BLaER1 treated with 17β-estradiol and CSF1 and Interleukin-3, amounts not matched to agents 10 nM and 100 nM (cell line): ENCODE measurements around the gene CDK10.

Experiments used
- H3K27ac ChIP-seq, 11 experiments: shearing (Covaris generic); formaldehyde crosslinking; 2 replicates each; pipeline ENCODE4 v1.8.1; 2022
- H3K27me3 ChIP-seq, 11 experiments: shearing (Covaris generic); formaldehyde crosslinking; 2 replicates each; pipeline ENCODE4 v1.8.1; 2022
- H3K36me3 ChIP-seq, 11 experiments: shearing (Covaris generic); formaldehyde crosslinking; 2 replicates each; pipeline ENCODE4 v1.8.1; 2022
- H3K4me1 ChIP-seq, 10 experiments: shearing (Covaris generic); formaldehyde crosslinking; 2 replicates each; pipeline ENCODE4 v1.8.1; 2022
- H3K4me2 ChIP-seq, 11 experiments: shearing (Covaris generic); formaldehyde crosslinking; 2 replicates each; pipeline ENCODE4 v1.8.1; 2022
- H3K4me3 ChIP-seq, 10 experiments: shearing (Covaris generic); formaldehyde crosslinking; 2 replicates each; pipeline ENCODE4 v1.8.1; 2022
- H3K9ac ChIP-seq, 11 experiments: shearing (Covaris generic); formaldehyde crosslinking; 2 replicates each; pipeline ENCODE4 v1.8.1; 2022
- H3K9me3 ChIP-seq, 11 experiments: shearing (Covaris generic); formaldehyde crosslinking; replicated peaks in 1 of 11; 2 replicates each; pipeline ENCODE4 v1.8.1; 2022
- H4K20me1 ChIP-seq, 11 experiments: shearing (Covaris generic); formaldehyde crosslinking; 2 replicates each; pipeline ENCODE4 v1.8.1; 2022
- Cebpa-rat ChIP-seq, 11 experiments: shearing (Covaris generic); IDR thresholded peaks; 2 replicates each; pipeline ENCODE4 v1.8.1; 2022

CDK10 gene, protein sequence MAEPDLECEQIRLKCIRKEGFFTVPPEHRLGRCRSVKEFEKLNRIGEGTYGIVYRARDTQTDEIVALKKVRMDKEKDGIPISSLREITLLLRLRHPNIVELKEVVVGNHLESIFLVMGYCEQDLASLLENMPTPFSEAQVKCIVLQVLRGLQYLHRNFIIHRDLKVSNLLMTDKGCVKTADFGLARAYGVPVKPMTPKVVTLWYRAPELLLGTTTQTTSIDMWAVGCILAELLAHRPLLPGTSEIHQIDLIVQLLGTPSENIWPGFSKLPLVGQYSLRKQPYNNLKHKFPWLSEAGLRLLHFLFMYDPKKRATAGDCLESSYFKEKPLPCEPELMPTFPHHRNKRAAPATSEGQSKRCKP

GRCh38 chr16:89686520-89687091 lies at the start of gene CDK10:
Gene CDK10 (plus strand): TSS chr16:89686689. CDS start chr16:89686711, 22 bp downstream.
- Histone ChIP-seq H3K4me3 (peak within 1 kb of the TSS; percentile 66 to 86 (median 80)), H3K9me3 (peaks cover 13 to 40% (median 34%) of the 10 kb centered on the region in 11 experiments), H3K27ac (peak within 1 kb of the TSS; percentile 55 to 96 (median 88); a peak in 20 of 22 replicates), H3K4me2 (peak within 1 kb of the TSS; percentile 85 to 99 (median 97)), H3K4me1 (peaks cover 13 to 33% (median 25%) of the 10 kb centered on the region in 10 experiments), H4K20me1 (peaks cover 0 to 41% (median 25%) of the 10 kb centered on the region in 11 experiments; a peak in 15 of 22 replicates), H3K27me3 (no peaks in the 10 kb centered on the region), H3K9ac (peak within 1 kb of the TSS; percentile 77 to 96 (median 88)), H3K36me3 (peaks cover 24 to 76% (median 65%) of the 10 kb centered on the region in 11 experiments)
- no peak for TF ChIP-seq Cebpa-rat (IDR thresholded peaks at IDR 0.05)

DNA sequence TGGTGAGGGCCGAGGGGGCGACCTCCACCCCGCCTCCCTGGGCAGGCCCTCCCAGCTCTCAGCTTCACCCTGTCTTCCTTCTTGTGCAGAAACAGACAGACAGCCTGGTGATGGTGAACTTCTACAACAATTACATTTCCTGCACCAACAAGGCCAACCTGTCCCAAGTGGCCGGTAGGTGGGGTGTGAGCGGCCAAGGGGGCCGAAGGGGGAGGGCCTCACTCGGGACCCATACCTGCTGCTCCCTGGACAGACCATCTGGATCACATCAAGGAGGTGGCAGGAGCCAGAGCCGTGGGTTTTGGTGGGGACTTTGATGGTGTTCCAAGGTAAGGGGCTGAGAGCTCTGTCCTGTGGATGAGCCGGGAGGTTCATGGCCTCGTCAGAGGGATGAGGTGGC lies 49.1 kb upstream of the CDK10 start:
- H3K4me3 ChIP-seq = no peak overlapping the region
- peaks cover 17 to 77% (median 64%) of the 10 kb centered on the region in 10 experiments for H3K4me1 ChIP-seq
- peak overlapping the region in 8 of 11 experiments; percentile 54 to 92 (median 85); a peak in 16 of 22 replicates for H3K4me2 ChIP-seq
- TF ChIP-seq Cebpa-rat (IDR thresholded peaks at IDR 0.05) = no peak
- H3K27ac ChIP-seq = no peak overlapping the region
- peaks cover 0 to 13% (median 0%) of the 10 kb centered on the region in 11 experiments; a peak in 7 of 22 replicates for H3K27me3 ChIP-seq
- H3K36me3 ChIP-seq = no peaks in the 10 kb centered on the region; a peak in 2 of 22 replicates
- peaks cover 4 to 20% (median 7%) of the 10 kb centered on the region in 11 experiments; a peak in 17 of 22 replicates for H3K9me3 ChIP-seq
- H3K9ac ChIP-seq = no peak overlapping the region
- peaks cover 0 to 30% (median 5%) of the 10 kb centered on the region in 11 experiments; a peak in 9 of 22 replicates for H4K20me1 ChIP-seq

DNA sequence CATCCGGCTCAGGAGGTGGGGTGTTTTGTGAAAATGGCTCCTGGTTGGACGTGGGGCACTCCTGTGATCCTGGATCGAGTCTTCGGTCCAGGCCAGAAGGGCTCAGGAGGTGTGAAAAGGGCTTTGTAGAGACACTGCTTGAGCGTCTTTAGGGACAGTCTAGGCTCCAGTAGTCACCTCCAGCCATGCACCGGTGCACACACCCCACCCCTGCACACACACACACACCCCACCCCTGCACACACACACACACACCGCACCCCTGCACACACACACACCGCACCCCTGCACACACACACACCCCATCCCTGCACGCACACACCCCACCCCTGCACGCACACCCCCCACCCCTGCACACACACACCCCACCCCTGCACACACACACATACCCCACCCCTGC lies 48.0 kb upstream of the CDK10 start:
- no peak for TF ChIP-seq Cebpa-rat (IDR thresholded peaks at IDR 0.05)
- H3K27me3 ChIP-seq = peaks cover 0 to 13% (median 0%) of the 10 kb centered on the region in 11 experiments; a peak in 7 of 22 replicates
- H3K4me3 ChIP-seq = no peak overlapping the region
- H3K36me3 ChIP-seq = peaks cover 0 to under 1% (median 0%) of the 10 kb centered on the region in 11 experiments; a peak in 2 of 22 replicates
- peaks cover 17 to 80% (median 61%) of the 10 kb centered on the region in 10 experiments for H3K4me1 ChIP-seq
- peaks cover 0 to 41% (median 5%) of the 10 kb centered on the region in 11 experiments; a peak in 10 of 22 replicates for H4K20me1 ChIP-seq
- peaks cover 4 to 20% (median 7%) of the 10 kb centered on the region in 11 experiments; a peak in 17 of 22 replicates for H3K9me3 ChIP-seq
- H3K27ac ChIP-seq = no peak overlapping the region
- no peak overlapping the region for H3K9ac ChIP-seq
- H3K4me2 ChIP-seq = peak overlapping the region in 4 of 11 experiments; percentile 86 to 92 (median 91); a peak in 5 of 22 replicates

GRCh38 chr16:89639385-89639784 lies 47.1 kb upstream of the CDK10 start:
- H3K9me3 ChIP-seq = peaks cover 3 to 12% (median 5%) of the 10 kb centered on the region in 11 experiments; a peak in 17 of 22 replicates
- no peak overlapping the region for H3K4me3 ChIP-seq
- peaks cover 0 to 13% (median 0%) of the 10 kb centered on the region in 11 experiments; a peak in 5 of 22 replicates for H3K27me3 ChIP-seq
- TF ChIP-seq Cebpa-rat (IDR thresholded peaks at IDR 0.05) = no peak
- H3K36me3 ChIP-seq = peaks cover 0 to 10% (median 6%) of the 10 kb centered on the region in 11 experiments; a peak in 15 of 22 replicates
- H3K27ac ChIP-seq = no peak overlapping the region
- peak overlapping the region in 9 of 11 experiments; percentile 79 to 97 (median 85); a peak in 15 of 22 replicates for H3K4me2 ChIP-seq
- H3K9ac ChIP-seq = peak overlapping the region in 1 of 11 experiments; percentile 62; a peak in 1 of 22 replicates
- H4K20me1 ChIP-seq = peaks cover 0 to 50% (median 8%) of the 10 kb centered on the region in 11 experiments; a peak in 13 of 22 replicates
- H3K4me1 ChIP-seq = peaks cover 17 to 71% (median 56%) of the 10 kb centered on the region in 10 experiments

DNA sequence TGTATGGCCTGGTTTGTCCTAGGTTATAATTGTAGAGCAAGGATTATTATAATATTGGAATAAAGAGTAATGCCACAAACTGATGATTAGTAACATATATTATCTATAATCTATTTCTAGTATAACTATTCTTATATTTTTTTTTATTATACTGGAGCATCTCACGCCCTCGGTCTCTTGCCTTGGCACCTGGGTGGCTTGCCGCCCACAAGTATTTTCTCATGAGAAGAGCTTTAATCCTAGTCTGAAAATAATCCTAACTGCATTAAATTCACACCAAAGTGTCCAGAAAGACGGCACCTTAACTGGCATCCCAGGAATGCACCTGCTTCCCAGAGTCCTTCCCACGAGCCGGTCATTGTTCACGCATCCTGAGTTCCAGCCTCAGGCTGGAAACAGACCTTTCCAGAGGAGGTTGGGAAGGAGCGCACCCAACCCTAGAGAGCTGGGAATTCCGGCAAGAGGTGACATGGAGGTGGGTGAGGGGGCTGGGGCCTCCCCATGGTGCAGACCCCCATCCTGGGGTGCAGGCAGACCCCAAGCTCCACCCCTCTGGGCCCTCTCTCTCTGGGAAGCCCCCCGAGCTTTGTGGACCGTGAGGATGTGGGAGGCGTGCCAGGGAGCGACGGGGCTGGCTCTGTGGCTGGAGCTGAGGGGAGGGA lies 44.9 kb upstream of the CDK10 start:
- Histone ChIP-seq H3K36me3 (peaks cover 19 to 32% (median 28%) of the 10 kb centered on the region in 11 experiments), H3K27me3 (peaks cover 0 to 2% (median 0%) of the 10 kb centered on the region in 11 experiments; a peak in 3 of 22 replicates), H4K20me1 (peaks cover 0 to 70% (median 24%) of the 10 kb centered on the region in 11 experiments; a peak in 14 of 22 replicates), H3K4me2 (peak overlapping the region; percentile 79 to 97 (median 85); a peak in 21 of 22 replicates), H3K4me1 (peaks cover 12 to 59% (median 45%) of the 10 kb centered on the region in 10 experiments), H3K9ac (peak overlapping the region in 3 of 11 experiments; percentile 24 to 70 (median 27); a peak in 3 of 22 replicates), H3K4me3 (peak overlapping the region in 2 of 10 experiments; percentile 50 to 52; a peak in 2 of 20 replicates), H3K27ac (no peak overlapping the region), H3K9me3 (no peaks in the 10 kb centered on the region)
- TF ChIP-seq Cebpa-rat (IDR thresholded peaks at IDR 0.05) = no peak

- Histone ChIP-seq H3K9me3 (no peaks in the 10 kb centered on the region), H4K20me1 (peaks cover 4 to 68% (median 28%) of the 10 kb centered on the region in 11 experiments; a peak in 15 of 22 replicates), H3K4me3 (no peak overlapping the region), H3K27me3 (no peaks in the 10 kb centered on the region), H3K36me3 (peaks cover 25 to 40% (median 36%) of the 10 kb centered on the region in 11 experiments), H3K4me1 (peaks cover 10 to 49% (median 35%) of the 10 kb centered on the region in 10 experiments), H3K9ac (peak overlapping the region in 3 of 11 experiments; percentile 15 to 40 (median 31); a peak in 3 of 22 replicates), H3K27ac (no peak overlapping the region), H3K4me2 (peak overlapping the region in 2 of 11 experiments; percentile 7 to 93; a peak in 4 of 22 replicates)
- no peak for TF ChIP-seq Cebpa-rat (IDR thresholded peaks at IDR 0.05)
Measured at GRCh38 chr16:89642574-89642973, 43.9 kb upstream of the CDK10 start.

- peaks cover 3 to 66% (median 28%) of the 10 kb centered on the region in 11 experiments; a peak in 15 of 22 replicates for H4K20me1 ChIP-seq
- H3K27me3 ChIP-seq = no peaks in the 10 kb centered on the region
- no peak for TF ChIP-seq Cebpa-rat (IDR thresholded peaks at IDR 0.05)
- no peak overlapping the region for H3K9ac ChIP-seq
- no peaks in the 10 kb centered on the region for H3K9me3 ChIP-seq
- H3K36me3 ChIP-seq = peaks cover 30 to 47% (median 42%) of the 10 kb centered on the region in 11 experiments
- H3K4me3 ChIP-seq = no peak overlapping the region
- no peak overlapping the region for H3K27ac ChIP-seq
- H3K4me2 ChIP-seq = no peak overlapping the region
- H3K4me1 ChIP-seq = peaks cover 10 to 41% (median 29%) of the 10 kb centered on the region in 10 experiments
Measured at GRCh38 chr16:89643769-89644300, 42.7 kb upstream of the CDK10 start.

- H3K9me3 ChIP-seq = no peaks in the 10 kb centered on the region
- H3K9ac ChIP-seq = peak overlapping the region in 3 of 11 experiments; percentile 13 to 27 (median 18); a peak in 2 of 22 replicates
Measured at GRCh38 chr16:89645122-89645521, 41.4 kb upstream of the CDK10 start.

More at GRCh38 chr16:89645122-89645521, 41.4 kb upstream of the CDK10 start:
- no peaks in the 10 kb centered on the region for H3K27me3 ChIP-seq
- peaks cover 3 to 76% (median 36%) of the 10 kb centered on the region in 11 experiments; a peak in 17 of 22 replicates for H4K20me1 ChIP-seq
- H3K4me1 ChIP-seq = peaks cover 7 to 32% (median 22%) of the 10 kb centered on the region in 10 experiments
- TF ChIP-seq Cebpa-rat (IDR thresholded peaks at IDR 0.05) = no peak
- H3K4me3 ChIP-seq = no peak overlapping the region
- H3K4me2 ChIP-seq = no peak overlapping the region
- no peak overlapping the region for H3K27ac ChIP-seq
- H3K36me3 ChIP-seq = peaks cover 35 to 54% (median 49%) of the 10 kb centered on the region in 11 experiments
